ENCODE results near the gene JPH3. TPM values are rescaled to one million over a fixed set of nuclear protein-coding genes. Genes with fewer than 3 reads are reported as not detected.

The JPH3 gene
- total RNA-seq, 6 experiments from 2014 or later, result not detected

- no peak for TF ChIP-seq CTCF (IDR thresholded peaks at IDR 0.05)
- no peaks in the 10 kb centered on the region for H3K9me3 Mint-ChIP-seq
- no peak overlapping the region for H3K4me3 Mint-ChIP-seq
- no peak overlapping the region for H3K27ac Mint-ChIP-seq
- H3K4me1 Mint-ChIP-seq (ENCODE audit: low read depth), result no peaks in the 10 kb centered on the region
- DNase-seq, result no peak
- H3K27me3 Mint-ChIP-seq (ENCODE audit: insufficient read depth), result peaks cover 18% of the 10 kb centered on the region
- H3K36me3 Mint-ChIP-seq (ENCODE audit: low read depth), result no peaks in the 10 kb centered on the region
Measured at GRCh38 chr16:87687998-87688529, 85.8 kb downstream of the JPH3 start.

- no peak for TF ChIP-seq CTCF (IDR thresholded peaks at IDR 0.05)
- no peak overlapping the region for H3K27ac Mint-ChIP-seq
- H3K4me1 Mint-ChIP-seq (ENCODE audit: low read depth), result no peaks in the 10 kb centered on the region
- no peak for DNase-seq
- H3K9me3 Mint-ChIP-seq, result no peaks in the 10 kb centered on the region
- no peaks in the 10 kb centered on the region for H3K36me3 Mint-ChIP-seq (ENCODE audit: low read depth)
- H3K4me3 Mint-ChIP-seq, result no peak overlapping the region
- peaks cover 18% of the 10 kb centered on the region for H3K27me3 Mint-ChIP-seq (ENCODE audit: insufficient read depth)
Measured at GRCh38 chr16:87688876-87689815, 86.8 kb downstream of the JPH3 start.

- TF ChIP-seq CTCF (IDR thresholded peaks at IDR 0.05), result no peak
- no peaks in the 10 kb centered on the region for H3K36me3 Mint-ChIP-seq (ENCODE audit: low read depth)
Measured at GRCh38 chr16:87689956-87690465, 87.7 kb downstream of the JPH3 start.

GRCh38 chr16:87690911-87691685, 88.8 kb downstream of the JPH3 start:
- Mint-ChIP-seq H3K4me1 (ENCODE audit: low read depth) (no peaks in the 10 kb centered on the region), H3K27ac (no peak overlapping the region), H3K4me3 (no peak overlapping the region), H3K36me3 (ENCODE audit: low read depth) (no peaks in the 10 kb centered on the region), H3K27me3 (ENCODE audit: insufficient read depth) (peaks cover 9% of the 10 kb centered on the region), H3K9me3 (no peaks in the 10 kb centered on the region)
- no peak for DNase-seq
- no peak for TF ChIP-seq CTCF (IDR thresholded peaks at IDR 0.05)

More at GRCh38 chr16:87689956-87690465, 87.7 kb downstream of the JPH3 start:
- Mint-ChIP-seq H3K27me3 (ENCODE audit: insufficient read depth) (peaks cover 14% of the 10 kb centered on the region), H3K4me1 (ENCODE audit: low read depth) (no peaks in the 10 kb centered on the region), H3K27ac (no peak overlapping the region), H3K4me3 (no peak overlapping the region), H3K9me3 (no peaks in the 10 kb centered on the region)
- no peak for DNase-seq

- TF ChIP-seq CTCF (IDR thresholded peaks at IDR 0.05), result no peak
- no peaks in the 10 kb centered on the region for H3K9me3 Mint-ChIP-seq
- no peak overlapping the region for H3K4me3 Mint-ChIP-seq
- peaks cover 8% of the 10 kb centered on the region for H3K27me3 Mint-ChIP-seq (ENCODE audit: insufficient read depth)
- no peak overlapping the region for H3K27ac Mint-ChIP-seq
- no peak for DNase-seq
- H3K4me1 Mint-ChIP-seq (ENCODE audit: low read depth), result no peaks in the 10 kb centered on the region
- no peaks in the 10 kb centered on the region; the same call in 1 of the 2 replicates for H3K36me3 Mint-ChIP-seq (ENCODE audit: low read depth)
Measured at GRCh38 chr16:87691686-87692079, 89.4 kb downstream of the JPH3 start.
